ENCODE results near the gene CDH1.

The CDH1 gene

GRCh38 chr16:68772871-68773270 is 35.8 kb downstream of the CDH1 start:
- CTCF ChIA-PET: interaction anchor here (0.6 to 0.7 kb wide), 2 partner anchors 13 to 321 kb away, joined by 3 to 4 read pairs; no protein-coding TSS in a partner anchor
- H3K27ac ChIP-seq: no peak overlapping the region
- POLR2A ChIA-PET (ENCODE audit: low non-redundant PET): no interaction called here
- TF ChIP-seq CTCF (conservative IDR thresholded peaks at IDR 0.05; ENCODE audit: low read depth): no peak
- DNase-seq (ENCODE audit: low spot score): no peak

GRCh38 chr16:68774982-68775634 is 38.0 kb downstream of the CDH1 start:
- no peak overlapping the region for H3K27ac ChIP-seq
- ChIA-PET POLR2A (ENCODE audit: low non-redundant PET) (interaction anchor here (0.6 kb wide), 1 partner anchor 12 kb away, joined by 7 read pairs; no protein-coding TSS in a partner anchor), CTCF (interaction anchor here (0.9 kb wide), 1 partner anchor 185 kb away, joined by 3 read pairs; no protein-coding TSS in a partner anchor)
- DNase-seq (ENCODE audit: low spot score): no peak
- no peak for TF ChIP-seq CTCF (conservative IDR thresholded peaks at IDR 0.05; ENCODE audit: low read depth)

GRCh38 chr16:68776821-68777485 is 39.9 kb downstream of the CDH1 start:
- ChIA-PET CTCF (interaction anchor here (0.6 to 1.1 kb wide), 2 partner anchors 38 to 79 kb away, joined by 3 to 6 read pairs; no protein-coding TSS in a partner anchor), POLR2A (ENCODE audit: low non-redundant PET) (no interaction called here)
- H3K27ac ChIP-seq: no peak overlapping the region

GRCh38 chr16:68778551-68779231 is 41.6 kb downstream of the CDH1 start:
- H3K27ac ChIP-seq: peak overlapping the region; percentile 58
- CTCF ChIA-PET: interaction anchor here (0.8 to 1.0 kb wide), 3 partner anchors 137 to 254 kb away, joined by 3 read pairs; no protein-coding TSS in a partner anchor
- POLR2A ChIA-PET (ENCODE audit: low non-redundant PET): no interaction called here
- no peak for TF ChIP-seq CTCF (conservative IDR thresholded peaks at IDR 0.05; ENCODE audit: low read depth)
- peak; percentile 69 for DNase-seq (ENCODE audit: low spot score)

More at GRCh38 chr16:68776821-68777485, 39.9 kb downstream of the CDH1 start:
- no peak for DNase-seq (ENCODE audit: low spot score)
- TF ChIP-seq CTCF (conservative IDR thresholded peaks at IDR 0.05; ENCODE audit: low read depth): no peak

- ChIA-PET POLR2A (ENCODE audit: low non-redundant PET) (no interaction called here), CTCF (interaction anchor here (1.0 kb wide), 1 partner anchor 136 kb away, joined by 3 read pairs; no protein-coding TSS in a partner anchor)
- DNase-seq (ENCODE audit: low spot score): no peak
- no peak overlapping the region; the same call in 1 of the 2 replicates for H3K27ac ChIP-seq
- TF ChIP-seq CTCF (conservative IDR thresholded peaks at IDR 0.05; ENCODE audit: low read depth): no peak
Observed at GRCh38 chr16:68779891-68780290, 42.8 kb downstream of the CDH1 start.

- no peak overlapping the region for H3K27ac ChIP-seq
- POLR2A ChIA-PET (ENCODE audit: low non-redundant PET): no interaction called here
- no peak for TF ChIP-seq CTCF (conservative IDR thresholded peaks at IDR 0.05; ENCODE audit: low read depth)
- no peak for DNase-seq (ENCODE audit: low spot score)
- CTCF ChIA-PET: interaction anchor here (0.6 kb wide), 1 partner anchor 11 kb away, joined by 3 read pairs; no protein-coding TSS in a partner anchor
Observed at GRCh38 chr16:68781784-68782183, 44.7 kb downstream of the CDH1 start.
